ENCODE data around the gene CD209.

DNA sequence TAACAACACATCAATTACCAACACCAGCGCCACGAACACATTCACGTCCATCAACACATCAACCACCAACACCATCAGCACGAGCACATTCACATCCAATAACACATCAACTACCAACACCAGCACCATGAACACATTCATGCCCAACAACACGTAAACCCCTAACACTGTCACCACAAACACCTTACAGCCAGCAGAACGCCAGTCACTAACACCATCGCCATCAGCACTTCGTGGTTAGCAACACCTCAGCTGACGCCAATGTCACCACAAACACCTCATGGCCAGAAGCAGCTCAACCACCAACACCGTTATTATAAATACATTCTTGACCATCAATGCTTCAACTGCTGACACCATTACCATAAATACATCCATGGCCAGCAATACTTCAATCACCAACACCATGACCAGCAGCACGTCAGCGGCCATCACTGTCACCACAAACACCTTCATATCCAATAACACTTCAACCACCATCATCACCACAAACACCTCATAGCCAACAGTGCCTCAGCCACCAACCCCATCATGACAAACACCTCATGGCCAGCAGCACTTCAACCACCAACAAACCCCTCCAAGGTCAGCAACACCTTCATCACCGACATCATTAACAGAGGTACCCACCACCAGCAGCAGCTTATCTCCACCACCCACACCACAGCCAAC, 54.8 kb downstream of the CD209 start:
- no peak for TF ChIP-seq POLR2A (IDR thresholded peaks at IDR 0.05)
- TF ChIP-seq, protein P1, sequence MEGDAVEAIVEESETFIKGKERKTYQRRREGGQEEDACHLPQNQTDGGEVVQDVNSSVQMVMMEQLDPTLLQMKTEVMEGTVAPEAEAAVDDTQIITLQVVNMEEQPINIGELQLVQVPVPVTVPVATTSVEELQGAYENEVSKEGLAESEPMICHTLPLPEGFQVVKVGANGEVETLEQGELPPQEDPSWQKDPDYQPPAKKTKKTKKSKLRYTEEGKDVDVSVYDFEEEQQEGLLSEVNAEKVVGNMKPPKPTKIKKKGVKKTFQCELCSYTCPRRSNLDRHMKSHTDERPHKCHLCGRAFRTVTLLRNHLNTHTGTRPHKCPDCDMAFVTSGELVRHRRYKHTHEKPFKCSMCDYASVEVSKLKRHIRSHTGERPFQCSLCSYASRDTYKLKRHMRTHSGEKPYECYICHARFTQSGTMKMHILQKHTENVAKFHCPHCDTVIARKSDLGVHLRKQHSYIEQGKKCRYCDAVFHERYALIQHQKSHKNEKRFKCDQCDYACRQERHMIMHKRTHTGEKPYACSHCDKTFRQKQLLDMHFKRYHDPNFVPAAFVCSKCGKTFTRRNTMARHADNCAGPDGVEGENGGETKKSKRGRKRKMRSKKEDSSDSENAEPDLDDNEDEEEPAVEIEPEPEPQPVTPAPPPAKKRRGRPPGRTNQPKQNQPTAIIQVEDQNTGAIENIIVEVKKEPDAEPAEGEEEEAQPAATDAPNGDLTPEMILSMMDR (IDR thresholded peaks at IDR 0.05) = no peak
